ENCODE data around the gene GALK1.
"Not testable (repeated sequence)": the region's sequence is repeated elsewhere in the genome, so short reads cannot be mapped to it uniquely, and the experiment has no call there.

GALK1 gene

GRCh38 chr17:75764711-75765421 lies at the start of gene GALK1:
TSS of gene GALK1 (minus strand) at chr17:75765192. CDS start at chr17:75765136, 56 bp downstream.
- DNase-seq = peak; percentile 51

GRCh38 chr17:75814021-75814395 lies 49.0 kb upstream of the GALK1 start:
- DNase-seq = no peak

GRCh38 chr17:75813081-75814020 lies 48.4 kb upstream of the GALK1 start:
- no peak for DNase-seq

DNA sequence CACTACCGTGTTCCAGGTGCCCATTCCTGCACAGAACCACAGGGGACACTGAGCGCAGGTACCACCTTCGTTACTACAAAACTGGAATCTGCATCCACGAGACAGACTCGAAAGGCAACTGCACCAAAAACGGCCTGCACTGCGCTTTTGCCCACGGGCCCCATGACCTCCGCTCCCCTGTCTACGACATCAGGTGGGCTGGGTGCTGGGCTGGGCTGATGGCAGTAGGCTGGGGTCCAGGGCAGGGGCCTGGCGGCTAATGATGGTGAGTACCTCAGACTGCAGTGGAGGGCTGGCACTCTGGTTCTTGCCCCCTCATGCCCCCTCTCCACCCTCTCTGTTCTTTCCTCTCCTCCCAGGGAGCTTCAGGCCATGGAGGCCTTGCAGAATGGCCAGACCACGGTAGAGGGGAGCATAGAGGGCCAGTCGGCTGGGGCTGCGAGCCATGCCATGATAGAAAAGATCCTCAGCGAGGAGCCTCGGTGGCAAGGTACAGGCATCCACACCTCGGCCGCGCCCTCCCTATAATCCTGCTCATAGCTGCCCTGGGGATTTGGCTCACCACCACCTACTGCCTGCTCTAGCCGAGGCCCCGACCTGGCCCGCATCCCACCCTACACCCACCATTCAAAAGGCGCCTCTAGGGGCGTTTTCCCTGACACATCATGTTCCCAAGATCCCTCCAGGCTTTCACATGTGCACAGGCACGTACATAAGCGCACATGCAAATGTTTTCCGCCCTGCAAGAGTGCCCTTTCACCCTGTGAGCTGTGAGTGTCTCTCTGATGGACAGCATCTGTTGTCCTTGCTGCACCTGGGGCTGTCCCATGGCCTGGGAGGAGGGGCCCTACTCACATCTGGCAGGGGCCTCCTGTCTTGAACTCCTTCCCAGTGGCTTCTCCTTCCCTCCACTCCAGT lies 47.4 kb upstream of the GALK1 start:
- DNase-seq = no peak

DNA sequence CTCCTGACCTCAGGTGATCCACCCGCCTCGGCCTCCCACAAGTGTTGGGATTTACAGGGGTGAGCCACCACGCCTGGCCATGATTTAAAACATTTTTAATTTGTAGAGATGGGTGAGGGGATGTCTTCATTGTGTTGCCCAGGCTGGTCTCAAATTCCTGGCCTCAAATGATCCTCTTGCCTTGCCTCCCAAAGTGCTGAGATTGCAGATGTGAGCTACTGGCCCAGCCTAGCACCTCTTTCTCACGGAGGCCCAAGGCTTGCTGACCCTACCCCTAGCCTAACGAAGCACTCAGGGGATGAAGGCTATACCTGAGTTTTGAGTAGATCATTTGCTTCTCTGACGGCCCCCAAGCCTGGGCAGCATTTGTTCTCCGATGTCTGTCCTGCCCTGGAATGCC lies 46.2 kb upstream of the GALK1 start:
- DNase-seq = no peak

- DNase-seq = not testable (repeated sequence)
Measured at GRCh38 chr17:75810756-75811155, 45.8 kb upstream of the GALK1 start.

GRCh38 chr17:75810216-75810615 lies 45.2 kb upstream of the GALK1 start:
- DNase-seq = no peak

GRCh38 chr17:75809631-75810111 lies 44.7 kb upstream of the GALK1 start:
- no peak for DNase-seq

- no peak for DNase-seq
Measured at GRCh38 chr17:75808905-75809621, 44.1 kb upstream of the GALK1 start.

- no peak for DNase-seq
Measured at GRCh38 chr17:75808549-75808904, 43.5 kb upstream of the GALK1 start.

- no peak for DNase-seq
Measured at GRCh38 chr17:75807861-75808260, 42.9 kb upstream of the GALK1 start.

DNA sequence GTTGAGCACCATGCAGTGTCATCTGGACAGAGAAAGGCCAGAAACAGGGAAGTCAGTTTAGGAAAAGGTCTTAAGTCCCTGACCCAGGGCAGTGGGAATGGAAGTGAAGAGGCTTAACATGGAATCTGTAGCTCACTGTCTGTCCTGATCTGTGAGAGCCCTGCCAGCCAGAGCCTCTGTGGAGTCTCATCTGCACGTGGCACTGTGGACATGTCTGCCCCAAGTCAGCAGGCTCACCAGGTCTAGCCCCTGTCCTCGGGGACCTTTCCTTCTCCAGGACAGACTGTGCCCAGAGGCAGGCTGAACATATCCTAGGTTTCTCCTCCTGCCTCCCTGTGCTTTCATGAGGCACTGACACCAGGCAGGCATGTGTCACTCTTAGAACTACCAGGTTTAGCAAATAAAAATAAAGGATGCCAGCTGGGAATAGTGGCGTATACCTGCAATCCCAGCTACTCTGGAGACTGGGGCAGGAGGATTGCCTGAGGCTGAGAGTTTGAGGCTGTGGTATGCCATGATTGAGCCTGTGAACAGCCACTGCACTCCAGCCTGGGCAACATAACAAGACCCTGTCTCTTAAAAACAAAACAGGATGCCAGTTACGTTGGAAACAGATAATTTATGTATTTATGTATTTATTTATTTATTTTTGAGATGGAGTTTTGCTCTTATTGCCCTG lies 42.0 kb upstream of the GALK1 start:
- DNase-seq = no peak

GRCh38 chr17:75803883-75804282 lies 38.9 kb upstream of the GALK1 start:
- no peak for DNase-seq

DNA sequence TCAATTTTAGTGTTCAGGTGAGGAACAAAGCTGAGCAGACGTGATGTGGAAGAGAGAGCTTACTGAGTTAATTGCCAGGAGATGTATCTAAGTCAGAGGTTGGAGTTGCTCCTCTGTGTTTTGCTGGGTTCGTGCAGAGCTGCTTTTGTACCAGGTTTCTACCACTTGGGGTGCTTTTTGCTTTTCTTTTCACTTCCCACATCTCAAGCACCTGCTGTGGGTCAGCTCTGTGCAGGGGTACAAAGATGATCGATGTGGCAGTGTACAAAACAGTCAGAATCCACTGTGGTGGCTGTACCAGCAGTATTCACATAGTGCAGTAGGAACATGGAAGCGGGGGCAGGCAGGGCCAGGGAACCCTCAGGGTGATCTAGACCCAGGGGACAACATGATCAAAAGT lies 34.4 kb upstream of the GALK1 start:
- DNase-seq = no peak

DNA sequence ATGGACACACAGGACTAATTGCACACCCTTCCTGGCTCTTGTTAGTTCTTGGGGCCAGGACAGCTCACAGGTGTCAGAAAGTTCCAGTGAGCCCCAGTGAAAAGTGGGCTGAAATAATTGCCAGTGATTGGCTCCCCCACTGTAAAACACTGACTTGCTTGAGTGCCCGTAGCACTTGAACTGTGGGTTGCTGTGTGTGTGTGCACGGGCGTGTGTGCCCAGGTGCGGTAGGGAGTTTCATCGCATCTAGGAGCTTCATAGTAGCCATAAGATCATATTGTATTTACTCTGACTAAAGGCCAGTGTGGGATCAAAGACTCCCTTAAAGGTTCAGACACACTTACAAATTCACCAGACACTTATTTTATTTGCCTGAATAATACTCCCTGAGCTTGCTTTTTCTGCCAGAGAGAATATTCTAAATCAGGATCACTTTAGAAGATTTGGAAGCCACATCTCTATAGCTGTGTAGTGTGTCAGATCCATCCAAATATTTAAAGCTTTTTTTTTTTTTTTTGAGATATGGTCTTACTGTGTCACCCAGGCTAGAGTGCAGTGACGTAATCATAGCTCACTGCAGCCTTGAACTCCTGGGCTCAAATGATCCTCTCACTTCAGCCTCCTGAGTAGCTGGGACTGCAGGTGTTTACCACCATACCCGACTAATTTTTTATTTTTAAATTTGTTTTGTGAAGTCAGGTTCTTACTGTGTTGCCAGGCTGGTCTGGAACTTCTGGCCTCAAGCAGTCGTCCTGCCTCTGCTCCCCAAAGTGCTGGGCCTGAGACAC lies 31.0 kb upstream of the GALK1 start:
- no peak for DNase-seq

DNA sequence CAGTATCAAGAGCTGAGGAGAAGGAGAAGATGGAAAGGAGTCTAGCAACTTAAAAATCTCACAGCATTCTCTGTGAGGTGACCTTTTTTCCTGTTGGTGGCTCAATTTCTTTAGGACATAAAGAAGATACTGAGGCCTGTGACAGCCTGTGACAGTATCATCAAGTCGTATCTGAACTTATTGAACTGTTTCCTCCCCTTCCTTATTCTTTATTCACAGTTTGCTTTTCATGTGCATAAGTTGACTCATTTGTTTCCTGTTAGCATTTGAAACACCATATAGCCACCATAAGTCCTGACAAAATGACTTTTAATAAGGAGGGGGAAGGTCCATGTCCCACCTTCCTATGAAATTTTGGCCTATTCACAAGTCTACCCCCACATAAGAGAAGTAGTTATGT lies 28.5 kb upstream of the GALK1 start:
- no peak for DNase-seq

- no peak for DNase-seq
Measured at GRCh38 chr17:75791254-75791653, 26.3 kb upstream of the GALK1 start.

DNA sequence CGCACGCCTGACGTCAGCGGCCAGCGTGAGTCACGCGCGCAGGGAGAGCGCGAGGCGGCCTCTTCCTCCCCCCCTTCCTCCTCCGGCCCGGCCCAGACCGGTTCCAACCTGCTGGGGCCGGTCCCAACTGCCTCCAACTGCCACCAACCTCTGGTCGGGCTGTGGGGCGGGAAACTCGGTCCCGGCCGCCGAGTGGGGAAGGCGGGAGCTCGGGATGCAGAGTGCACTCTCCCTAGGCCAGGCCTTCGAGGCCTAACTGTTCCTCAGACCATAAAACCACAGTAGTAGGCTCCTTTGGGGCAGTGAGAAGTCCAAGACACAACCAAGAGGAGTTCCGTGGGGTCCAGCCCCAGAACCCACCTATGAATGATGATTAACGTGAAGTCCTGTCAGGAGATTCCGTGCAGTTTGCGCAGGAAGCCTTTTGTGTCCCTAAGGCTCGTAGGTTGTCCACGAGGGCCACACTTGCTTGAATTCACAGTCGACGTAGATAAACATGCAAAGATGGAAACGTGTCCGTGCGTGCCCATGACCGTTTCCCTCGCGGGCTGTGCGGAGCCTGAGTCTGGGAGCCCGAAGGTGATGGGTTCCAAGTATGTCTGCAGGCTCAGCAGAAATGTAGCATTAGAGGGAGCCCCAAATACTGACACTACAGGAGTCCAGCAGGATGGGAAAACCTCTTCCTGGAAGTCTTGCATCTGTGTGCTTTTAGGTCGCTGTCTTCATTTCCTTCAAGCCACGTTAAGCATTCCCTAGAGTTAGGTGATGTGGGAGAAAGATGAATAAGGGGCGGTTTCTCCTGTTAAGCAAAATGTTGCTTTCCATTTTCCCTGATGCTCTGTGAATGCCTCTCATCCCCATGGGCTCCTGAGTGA lies 20.3 kb upstream of the GALK1 start:
- DNase-seq = peak; percentile 89

- peak; percentile 98 for DNase-seq
Measured at GRCh38 chr17:75784473-75785015, 19.6 kb upstream of the GALK1 start, which contains the start of gene UNK. TSS of gene UNK (plus strand) at chr17:75784806. CDS start at chr17:75784881, 75 bp downstream.

Measured in NCI-H2171 treated with DMSO at 0.1 percent for 48 hours (cell line).